K562 (cell line): Measurements from ENCODE around the gene C9orf50. TPM values are rescaled to one million over a fixed set of nuclear protein-coding genes. Genes with fewer than 3 reads are reported as not detected.
A peak's percentile ranks its signal among the peaks of the same experiment; 100 is the strongest.

Source experiments
- ATAC-seq: fragments of 200-7000 bp; cut with Tn5 transposase; 3 replicates; pipeline ENCODE4 v1.9.1; 2020; ENCODE audit warnings: moderate library complexity
- BruUV-seq: library from RNA; stranded (reverse); fragments of 400-500 nt; replicated peaks from 2 replicates; lab custom pipeline; 2021; lab: Mats Ljungman, UMichigan
- CTCF ChIA-PET: fragments of 300-600 bp; formaldehyde crosslinking; extraction: SDS; loops from one replicate; lab custom pipeline; 2021; ENCODE audit warnings: low intra/inter-chr PET ratio; lab: Yijun Ruan, JAX
- POLR2A ChIA-PET: fragments of 300-600, 350-650 bp; sonication (Branson Sonifier 250); formaldehyde crosslinking; extraction: SDS; loops from one replicate; lab custom pipeline; 2021; ENCODE audit warnings: antibody characterized with exemption, inconsistent platforms; lab: Yijun Ruan, JAX
- DNase-seq, 4 experiments: peaks; one replicate each; pipeline versions ENCODE4 v3.0.0 to v3.0.0-alpha.2; 2011 to 2018; ENCODE audit warnings: low spot score in 3 of 4, mixed read lengths in 3 of 4; ENCODE audit errors: extremely low read depth in 1 of 4
- FAIRE-seq: peaks from 2 replicates; lab custom pipeline; 2011; peaks lifted over from hg19 to GRCh38; lab: Jason Lieb, UNC
- H2AFZ ChIP-seq: 2 replicates; pipeline ENCODE4 v1.6.0; 2011; ENCODE audit warnings: low read depth, low read length, control low read depth, inconsistent platforms
- H3K27ac ChIP-seq: fragments of 200-600 bp; 3 replicates; pipeline ENCODE4 v1.8.0; 2011; ENCODE audit warnings: low read depth, mild to moderate bottlenecking, control low read depth, inconsistent platforms, low read length, moderate library complexity, mixed read lengths; ENCODE audit errors: extremely low read depth
- H3K27me3 ChIP-seq, 2 experiments: fragments of 300-600 bp in 1 of 2; 2 replicates in 1 of 2; 3 replicates in 1 of 2; pipeline versions ENCODE4 v1.6.0 to v1.8.0; 2011; ENCODE audit warnings: inconsistent platforms in 2 of 2, low read length in 2 of 2, mild to moderate bottlenecking in 1 of 2, mixed read lengths in 1 of 2, moderate library complexity in 1 of 2; ENCODE audit not compliant: control insufficient read depth in 2 of 2, insufficient read depth in 2 of 2
- H3K36me3 ChIP-seq: fragments of 300-600 bp; 3 replicates; pipeline ENCODE4 v1.8.0; 2011; ENCODE audit warnings: mild to moderate bottlenecking, low read length, inconsistent platforms; ENCODE audit not compliant: control insufficient read depth, insufficient read depth
- H3K4me1 ChIP-seq, 2 experiments: fragments of 200-600 bp in 1 of 2; replicated peaks in 1 of 2; 2 replicates in 1 of 2; 3 replicates in 1 of 2; pipeline versions ENCODE4 v1.5.1 to v1.8.0; 2011; ENCODE audit warnings: inconsistent platforms in 2 of 2, low read length in 2 of 2, mild to moderate bottlenecking in 1 of 2, mixed read lengths in 1 of 2, moderate library complexity in 1 of 2; ENCODE audit not compliant: control insufficient read depth in 2 of 2, insufficient read depth in 2 of 2
- H3K4me2 ChIP-seq: 2 replicates; pipeline ENCODE4 v1.6.1; 2011; ENCODE audit warnings: low read length, control low read depth, inconsistent platforms, mixed read lengths; ENCODE audit not compliant: insufficient read depth
- H3K4me3 ChIP-seq: fragments of 200-600 bp; sonication (generic), shearing (Covaris generic); 2 replicates; pipeline ENCODE4 v1.5.1; 2016; ENCODE audit warnings: control low read depth, inconsistent platforms
- H3K79me2 ChIP-seq: fragments of 200-600 bp; 3 replicates; pipeline ENCODE4 v1.8.0; 2011; ENCODE audit warnings: low read length, inconsistent platforms; ENCODE audit not compliant: control insufficient read depth, insufficient read depth
- H3K9ac ChIP-seq, 2 experiments: 2 replicates each; pipeline versions ENCODE4 v1.6.0 to v1.6.1; 2011; ENCODE audit warnings: low read depth in 2 of 2, low read length in 2 of 2, control low read depth in 1 of 2, inconsistent platforms in 1 of 2, mild to moderate bottlenecking in 1 of 2, mixed read lengths in 1 of 2; ENCODE audit not compliant: insufficient read depth in 1 of 2
- H3K9me1 ChIP-seq: one replicate; pipeline ENCODE4 v1.6.0; 2011; ENCODE audit warnings: inconsistent platforms, mild to moderate bottlenecking, low read length, moderate library complexity; ENCODE audit not compliant: control insufficient read depth, insufficient read depth
- H3K9me3 ChIP-seq: replicated peaks from 2 replicates; pipeline ENCODE4 v1.5.1; 2011; ENCODE audit warnings: low read depth, low read length, inconsistent platforms; ENCODE audit not compliant: control insufficient read depth, insufficient read depth
- H4K20me1 ChIP-seq: replicated peaks from 2 replicates; pipeline ENCODE4 v1.6.1; 2011; ENCODE audit warnings: low read length, inconsistent platforms, mixed read lengths; ENCODE audit not compliant: control insufficient read depth, insufficient read depth
- POLR2G ChIP-seq: fragments of 200-400 bp; formaldehyde crosslinking; IDR thresholded peaks from 2 replicates; pipeline ENCODE4 v1.6.1; 2017; ENCODE audit warnings: low read depth, mild to moderate bottlenecking, antibody characterized with exemption, low read length, moderate library complexity
- RBFOX2 ChIP-seq: fragments of 200-400 bp; formaldehyde crosslinking; IDR thresholded peaks from 2 replicates; pipeline ENCODE4 v1.6.1; 2017; ENCODE audit warnings: low read depth, mild to moderate bottlenecking, low read length, moderate library complexity
- WGBS: fragments of 100-300 bp; shearing (Covaris generic); methylation state at CpG from one replicate; pipeline ENCODE4 v1.1.6; 2016; ENCODE audit warnings: low coverage, mixed read lengths; ENCODE audit not compliant: insufficient coverage; ENCODE audit errors: missing lambda C conversion rate; 5-methylcytosine and 5-hydroxymethylcytosine counted together
- in situ Hi-C: fragments of 300-500 bp; cut with MboI; formaldehyde crosslinking; loops from 4 replicates; pipeline ENCODE4 v1.15.0; 2018; ENCODE audit warnings: inconsistent platforms, mixed read lengths
- intact Hi-C: fragments of 100-400 bp; cut with micrococcal nuclease; formaldehyde crosslinking; loops from 2 replicates; pipeline ENCODE4 v1.14.2; 2022
- polyA plus RNA-seq, 8 experiments: library from polyadenylated mRNA; depleted of rRNA in 4 of 8; stranded (reverse) in 5 of 8; unstranded in 3 of 8; fragments of >200 nt; fragmentation: Nextera tagmentation in 2 of 8; fragmentation: Illumina TruSeq in 1 of 8; extraction: Ambion mirVana in 2 of 8; extraction: Trizol in 1 of 8; gene quantifications; 2 replicates each; pipeline versions ENCODE4 v1.2.1 to v1.2.3, GENCODE V29; 2011 to 2014; ENCODE audit warnings: inconsistent platforms in 1 of 8, missing spikeins in 1 of 8
- total RNA-seq, 7 experiments: library from RNA; depleted of rRNA in 6 of 7; stranded (reverse); fragments of >200 nt in 6 of 7; fragmentation: Illumina TruSeq in 2 of 7; extraction: Trizol in 2 of 7; gene quantifications; 2 replicates each; pipeline versions ENCODE4 v1.2.1 to v1.2.3, GENCODE V29; 2011 to 2021; ENCODE audit warnings: low replicate concordance in 1 of 7
- TF ChIP-seq, protein P1 (sequence below): sonication (generic); formaldehyde crosslinking; IDR thresholded peaks from 2 replicates; pipeline ENCODE4 v1.8.1; 2023; ENCODE audit warnings: mild to moderate bottlenecking, missing genetic modification reagents
- TF ChIP-seq, protein P2 (sequence below): fragments of 450-650 bp; formaldehyde crosslinking; IDR thresholded peaks from 2 replicates; pipeline ENCODE4 v1.4.0; 2020; ENCODE audit warnings: mild to moderate bottlenecking, moderate library complexity

Gene C9orf50
- total and polyA plus RNA-seq, 9 of the 15 experiments (the other 6 are each of a cell fraction or from before 2014, with no cell fraction given): not detected

DNA sequence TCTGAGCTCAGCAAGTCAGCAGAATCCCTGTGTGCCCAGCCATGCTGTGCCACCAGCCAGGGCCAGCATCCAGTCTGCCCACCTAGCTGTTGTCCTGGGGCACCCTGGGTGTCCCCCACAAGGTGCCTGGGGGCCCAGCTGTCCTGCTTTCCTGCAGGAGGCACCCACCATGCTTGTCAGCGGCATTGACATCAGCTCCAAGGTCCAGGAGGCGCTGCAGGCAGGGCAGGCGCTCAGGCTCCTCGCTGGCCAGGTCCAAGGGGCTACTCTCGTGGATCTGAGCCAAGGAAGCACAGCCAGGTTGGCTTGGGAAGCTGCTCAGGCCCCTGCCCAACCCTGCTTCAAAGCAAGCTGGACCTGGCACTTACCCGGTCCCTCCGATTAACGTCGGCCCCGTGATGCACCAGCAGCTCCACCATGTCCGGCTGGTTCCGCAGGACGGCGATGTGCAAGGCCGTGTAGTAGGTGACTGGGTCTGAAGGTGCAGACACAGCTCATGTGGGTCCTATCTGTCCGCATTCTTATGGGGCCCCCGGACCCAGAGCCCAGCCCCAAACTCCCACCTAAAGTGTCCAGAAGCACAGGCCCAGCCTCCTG is 18.2 kb upstream of the C9orf50 start:
- Histone ChIP-seq H4K20me1 (peaks cover 21% of the 10 kb centered on the region), H3K27me3 (no peaks in the 10 kb centered on the region), H3K4me1 (peaks cover 0 to 42% of the 10 kb centered on the region in 2 experiments; a peak in 3 of 5 replicates)
- DNase-seq: no peak
- TF ChIP-seq, protein P1, sequence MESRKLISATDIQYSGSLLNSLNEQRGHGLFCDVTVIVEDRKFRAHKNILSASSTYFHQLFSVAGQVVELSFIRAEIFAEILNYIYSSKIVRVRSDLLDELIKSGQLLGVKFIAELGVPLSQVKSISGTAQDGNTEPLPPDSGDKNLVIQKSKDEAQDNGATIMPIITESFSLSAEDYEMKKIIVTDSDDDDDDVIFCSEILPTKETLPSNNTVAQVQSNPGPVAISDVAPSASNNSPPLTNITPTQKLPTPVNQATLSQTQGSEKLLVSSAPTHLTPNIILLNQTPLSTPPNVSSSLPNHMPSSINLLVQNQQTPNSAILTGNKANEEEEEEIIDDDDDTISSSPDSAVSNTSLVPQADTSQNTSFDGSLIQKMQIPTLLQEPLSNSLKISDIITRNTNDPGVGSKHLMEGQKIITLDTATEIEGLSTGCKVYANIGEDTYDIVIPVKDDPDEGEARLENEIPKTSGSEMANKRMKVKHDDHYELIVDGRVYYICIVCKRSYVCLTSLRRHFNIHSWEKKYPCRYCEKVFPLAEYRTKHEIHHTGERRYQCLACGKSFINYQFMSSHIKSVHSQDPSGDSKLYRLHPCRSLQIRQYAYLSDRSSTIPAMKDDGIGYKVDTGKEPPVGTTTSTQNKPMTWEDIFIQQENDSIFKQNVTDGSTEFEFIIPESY: peak; percentile 60; the same call in 1 of the 2 replicates
- peak; percentile 74 for TF ChIP-seq POLR2G
- peak; percentile 40; the same call in 1 of the 2 replicates for TF ChIP-seq RBFOX2
- TF ChIP-seq, protein P2, sequence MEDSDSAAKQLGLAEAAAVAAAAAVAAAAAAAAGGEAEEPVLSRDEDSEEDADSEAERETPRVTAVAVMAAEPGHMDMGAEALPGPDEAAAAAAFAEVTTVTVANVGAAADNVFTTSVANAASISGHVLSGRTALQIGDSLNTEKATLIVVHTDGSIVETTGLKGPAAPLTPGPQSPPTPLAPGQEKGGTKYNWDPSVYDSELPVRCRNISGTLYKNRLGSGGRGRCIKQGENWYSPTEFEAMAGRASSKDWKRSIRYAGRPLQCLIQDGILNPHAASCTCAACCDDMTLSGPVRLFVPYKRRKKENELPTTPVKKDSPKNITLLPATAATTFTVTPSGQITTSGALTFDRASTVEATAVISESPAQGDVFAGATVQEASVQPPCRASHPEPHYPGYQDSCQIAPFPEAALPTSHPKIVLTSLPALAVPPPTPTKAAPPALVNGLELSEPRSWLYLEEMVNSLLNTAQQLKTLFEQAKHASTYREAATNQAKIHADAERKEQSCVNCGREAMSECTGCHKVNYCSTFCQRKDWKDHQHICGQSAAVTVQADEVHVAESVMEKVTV: no peak
- TF ChIP-seq, all 486 proteins: peak for 3
- no peaks in the 10 kb centered on the region for H3K9me1 ChIP-seq
- in situ Hi-C loops: no loop called here
- H3K9me3 ChIP-seq: no peaks in the 10 kb centered on the region
- H2AFZ ChIP-seq: no peak overlapping the region
- ChIA-PET POLR2A (interaction anchor here (0.9 to 1.9 kb wide), 5 partner anchors 9 to 467 kb away, joined by 3 to 15 read pairs (median 4); no protein-coding TSS in a partner anchor), CTCF (interaction anchor here (0.6 kb wide), 1 partner anchor 144 kb away, joined by 4 read pairs; no protein-coding TSS in a partner anchor)
- H3K79me2 ChIP-seq: peaks cover 18% of the 10 kb centered on the region
- H3K27ac ChIP-seq: no peak overlapping the region
- BruUV-seq: no TSS peak
- H3K4me3 ChIP-seq: no peak overlapping the region
- WGBS: 93% methylated on average over 16 of the region's 17 CpGs
- peaks cover 54% of the 10 kb centered on the region; the same call in 2 of the 3 replicates for H3K36me3 ChIP-seq
- intact Hi-C loops: no loop called here
- ATAC-seq: no peak
- no peak overlapping the region for H3K4me2 ChIP-seq
- FAIRE-seq: no peak
- no peak overlapping the region; a peak in 1 of 4 replicates for H3K9ac ChIP-seq
